Midbrain (tissue), 1 donor: ENCODE results near the gene ARID3A.

Source experiments
- DNase-seq: peaks from one replicate; lab custom pipeline; 2025; lab: John Stamatoyannopoulos, UW

The ARID3A gene

DNA sequence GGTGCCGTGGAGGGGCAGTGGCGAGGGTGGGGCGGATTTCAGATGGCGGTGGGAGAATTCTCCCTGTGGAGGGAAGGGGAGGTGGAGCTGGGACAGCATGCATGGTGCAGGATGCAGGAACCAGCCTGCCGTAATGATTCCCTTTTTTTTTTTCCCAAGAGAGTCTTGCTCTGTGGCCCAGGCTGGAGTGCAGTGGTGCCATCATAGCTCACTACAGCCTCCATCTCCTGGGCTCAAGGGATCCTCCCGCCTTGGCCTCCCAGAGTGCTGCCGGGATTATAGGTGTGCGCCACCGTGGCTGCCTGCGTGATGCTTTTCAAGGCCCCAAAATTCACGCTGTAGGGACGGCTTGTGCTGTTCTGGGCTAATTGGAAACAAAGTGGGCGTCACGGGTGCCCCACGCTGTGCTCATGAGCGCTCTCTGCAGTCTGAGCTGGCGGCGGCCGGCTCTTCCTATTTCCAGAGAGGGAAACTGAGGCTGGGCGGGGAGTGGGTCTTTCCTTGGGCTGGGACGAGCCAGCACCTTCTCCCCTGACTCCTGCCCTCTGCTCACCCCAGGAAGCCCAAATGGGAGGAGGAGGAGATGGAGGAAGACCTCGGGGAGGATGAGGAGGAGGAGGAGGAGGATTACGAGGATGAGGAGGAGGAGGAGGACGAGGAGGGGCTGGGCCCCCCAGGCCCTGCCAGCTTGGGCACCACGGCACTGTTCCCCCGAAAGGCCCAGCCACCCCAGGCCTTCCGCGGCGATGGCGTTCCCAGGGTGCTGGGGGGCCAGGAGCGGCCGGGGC lies 6.2 kb downstream of the ARID3A start:
- DNase-seq: no peak

DNA sequence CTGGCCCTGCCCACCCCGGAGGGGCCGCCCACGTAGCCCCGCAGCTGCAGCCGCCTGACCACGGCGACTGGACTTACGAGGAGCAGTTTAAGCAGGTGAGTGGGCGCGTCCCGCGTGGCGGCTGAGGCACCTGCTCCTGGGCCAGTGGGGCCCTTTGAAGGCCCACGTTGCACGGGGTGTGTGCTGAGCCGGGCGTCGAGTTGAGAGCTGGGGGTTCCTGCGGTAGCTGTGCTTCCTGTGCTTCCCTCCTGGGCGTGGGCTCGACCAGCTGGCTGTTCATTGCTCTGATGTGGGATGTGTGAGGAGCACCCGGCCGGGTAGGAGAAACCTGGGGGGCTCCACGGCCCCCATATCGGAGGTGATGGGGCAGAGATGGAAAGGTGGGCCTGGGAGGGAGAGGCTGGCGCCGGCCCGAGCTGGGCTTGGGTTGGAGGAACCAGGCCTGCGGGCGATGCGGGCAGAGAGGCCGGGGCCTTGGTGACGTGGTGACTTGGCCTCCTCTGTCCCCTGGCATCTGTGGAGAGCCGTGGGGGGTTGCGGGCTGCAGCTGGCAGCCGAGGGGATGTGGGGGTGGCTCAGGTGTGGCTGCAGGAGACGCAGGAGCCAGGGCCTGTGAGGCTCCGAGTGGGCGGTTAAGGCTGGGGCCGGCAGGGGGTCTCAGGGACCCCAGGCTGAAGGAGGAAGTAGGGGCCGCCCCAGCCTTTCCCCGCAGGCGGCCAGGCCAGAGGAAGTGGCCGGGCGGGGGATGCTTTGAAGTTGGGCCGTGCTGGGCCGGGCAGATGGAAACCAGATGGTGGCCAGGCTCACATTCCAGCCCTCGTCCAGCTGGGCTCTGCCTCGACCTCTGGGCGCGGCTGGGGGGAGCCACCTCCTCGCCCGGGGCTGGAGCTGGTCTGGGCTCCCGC lies 7.1 kb downstream of the ARID3A start:
- no peak for DNase-seq

DNA sequence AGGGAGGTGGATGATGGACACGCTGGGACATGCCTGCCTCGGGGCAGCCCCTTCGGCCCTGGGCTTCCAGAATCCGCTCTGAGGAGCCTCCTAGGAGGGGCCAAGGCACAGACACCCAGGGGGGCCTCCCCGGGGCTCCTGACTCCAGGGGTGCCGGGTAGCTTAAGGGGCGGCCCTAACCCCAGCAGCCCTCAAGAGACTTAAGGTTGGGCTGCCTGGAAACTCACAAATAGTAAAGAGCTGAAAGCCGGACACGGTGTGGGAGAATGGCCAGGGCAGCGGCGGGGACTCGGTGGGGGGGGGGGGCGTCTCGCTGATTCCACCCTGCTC lies 7.7 kb downstream of the ARID3A start:
- no peak for DNase-seq

DNA sequence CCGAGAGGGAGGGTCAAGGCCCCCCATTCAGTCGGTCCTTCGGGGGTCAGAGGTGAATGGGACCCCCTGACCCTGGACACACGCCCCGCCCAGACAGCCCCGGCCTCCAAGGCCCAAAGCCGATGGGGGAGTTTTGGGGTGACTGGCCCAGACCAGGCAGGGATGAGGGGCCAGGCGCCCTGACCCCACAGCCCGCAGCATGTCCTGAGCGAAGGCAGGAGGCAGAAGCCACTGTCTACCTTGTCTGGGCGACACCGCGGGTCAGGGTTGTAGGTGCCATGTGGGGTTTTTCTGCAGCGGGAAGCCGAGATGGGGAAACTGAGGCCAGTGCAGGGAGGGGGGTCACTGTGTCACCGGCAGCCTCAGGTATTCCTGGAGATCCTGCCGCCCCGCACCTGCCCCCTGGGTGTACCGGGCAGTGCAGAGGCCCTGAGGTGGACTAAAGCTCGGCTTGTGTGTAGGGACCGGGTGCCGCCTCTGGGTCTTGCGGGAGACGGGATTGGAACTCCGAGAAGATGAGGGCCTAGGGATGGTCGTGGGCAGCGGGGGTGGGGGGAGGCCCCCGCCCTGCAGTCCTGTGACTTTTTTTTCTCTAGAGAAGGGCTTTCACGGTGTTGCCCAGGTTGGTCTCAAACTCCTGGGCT lies 8.5 kb downstream of the ARID3A start:
- DNase-seq: no peak

DNA sequence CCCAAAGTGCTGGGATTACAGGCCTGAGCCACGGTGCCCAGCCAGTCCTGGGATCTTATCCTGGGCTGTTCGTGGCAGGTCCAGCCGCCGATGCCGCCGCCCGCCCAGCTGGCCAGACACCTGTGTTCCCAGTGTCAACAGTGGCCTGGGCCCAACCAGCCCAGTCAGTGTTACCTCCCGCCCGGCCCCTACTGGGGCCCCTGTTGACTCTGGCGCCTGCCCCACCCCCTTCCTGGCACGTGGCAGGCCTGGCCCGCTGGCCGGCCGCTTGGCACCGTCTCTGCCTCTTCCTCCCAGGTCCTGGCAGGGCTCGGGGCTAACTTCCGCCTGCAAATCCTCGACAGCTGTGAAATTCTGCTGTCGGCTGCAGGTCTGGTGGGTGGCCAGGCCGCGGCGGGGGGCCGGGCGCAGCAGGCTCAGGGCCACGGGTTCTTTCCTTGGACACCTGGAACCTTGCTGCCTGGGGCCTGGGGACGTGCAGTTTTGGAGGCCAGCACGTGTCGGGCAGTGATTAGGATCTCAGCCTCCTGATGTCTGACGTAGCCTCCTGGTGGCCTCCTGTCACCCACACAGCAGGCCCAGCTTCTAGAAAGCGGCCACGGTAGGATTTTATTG lies 9.1 kb downstream of the ARID3A start:
- peak; percentile 68 for DNase-seq

DNA sequence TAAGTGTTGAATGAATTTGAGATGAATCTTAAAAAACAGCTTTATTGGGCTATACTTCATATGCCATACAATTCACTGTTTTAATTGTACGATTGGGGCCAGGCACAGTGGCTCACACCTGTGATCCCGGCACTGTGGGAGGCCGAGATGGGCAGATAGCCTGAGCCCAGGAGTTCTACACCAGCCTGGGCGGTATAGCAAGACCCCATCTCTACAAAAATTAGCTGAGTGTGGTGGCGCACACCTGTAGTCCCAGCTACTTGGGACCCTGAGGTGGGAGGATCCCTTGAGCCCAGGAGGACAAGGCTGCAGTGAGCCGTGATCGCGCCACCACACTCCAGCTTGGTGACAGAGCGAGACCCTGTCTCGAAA lies 10.3 kb downstream of the ARID3A start:
- DNase-seq: no peak

DNA sequence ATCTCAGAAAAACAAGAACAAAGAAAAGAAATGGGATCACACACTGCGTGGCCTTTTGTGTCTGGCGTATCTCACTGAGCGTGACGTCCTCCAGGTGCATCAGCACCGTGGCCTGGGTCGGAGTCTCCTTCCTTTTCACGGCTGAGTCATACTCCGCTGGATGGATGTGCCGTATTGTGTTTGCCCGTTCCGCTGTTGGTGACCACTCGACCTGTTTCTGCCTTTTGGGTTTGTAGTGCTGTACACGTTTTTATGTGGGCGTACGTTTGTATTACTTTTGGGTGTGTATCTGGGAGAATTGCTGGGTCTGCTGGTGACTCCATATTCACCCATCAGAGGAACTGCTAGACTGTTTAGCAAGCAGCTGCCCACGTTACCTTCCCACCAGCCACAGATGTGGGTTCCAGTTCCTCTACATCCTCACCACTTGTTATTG lies 11.4 kb downstream of the ARID3A start:
- no peak for DNase-seq

DNA sequence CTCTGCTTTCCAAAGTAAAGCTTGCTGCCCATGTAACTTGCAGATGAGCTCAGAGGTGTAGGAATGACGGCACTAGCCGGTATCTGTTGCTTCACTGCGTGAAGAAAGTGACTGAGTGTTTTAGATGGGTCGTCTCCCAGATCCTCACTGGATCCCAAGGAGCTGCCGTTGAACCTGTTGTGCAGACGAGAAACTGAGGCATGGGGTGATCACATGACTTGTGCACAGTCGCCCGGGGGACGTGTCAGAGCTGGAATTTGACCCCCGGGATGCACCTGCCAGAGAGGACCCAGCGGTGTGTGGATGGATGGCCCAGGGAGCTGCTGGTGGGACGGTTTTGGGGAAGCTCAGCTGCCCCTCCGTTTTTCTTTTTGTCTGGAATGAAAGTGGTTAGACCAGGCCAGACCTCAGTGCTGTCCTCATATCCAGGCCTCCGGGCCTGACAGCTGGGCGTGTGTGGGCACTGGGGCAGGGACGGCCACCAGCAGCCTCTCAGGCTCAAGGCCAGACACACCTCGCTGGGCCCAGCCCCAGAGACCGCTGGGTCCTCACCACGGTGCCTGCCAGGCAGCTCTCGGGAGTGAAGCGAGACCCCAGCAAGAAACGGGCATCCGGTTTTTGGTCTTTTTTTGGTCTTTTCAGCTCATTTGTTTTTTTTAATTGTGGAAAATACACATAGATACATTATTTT lies 12.5 kb downstream of the ARID3A start:
- no peak for DNase-seq

DNA sequence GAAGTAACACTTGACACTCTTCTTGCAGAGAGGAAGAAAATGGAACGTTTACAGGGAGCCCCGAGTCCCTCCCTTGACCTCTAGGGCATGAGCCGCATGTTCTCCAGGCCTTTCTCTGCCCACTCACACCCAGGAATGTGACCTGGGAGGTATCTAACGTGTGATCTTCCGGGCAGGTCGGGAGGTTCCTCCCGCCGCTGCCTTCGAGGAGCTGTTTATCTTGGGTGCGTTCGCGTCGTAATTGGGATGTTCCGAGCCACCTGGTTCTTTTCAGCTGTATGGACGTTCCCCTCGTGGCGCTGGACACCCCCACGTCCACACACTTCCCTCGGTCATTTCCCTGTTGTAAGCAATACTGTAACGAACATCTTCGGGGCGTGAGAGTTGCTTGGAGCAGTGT lies 13.6 kb downstream of the ARID3A start:
- no peak for DNase-seq

DNA sequence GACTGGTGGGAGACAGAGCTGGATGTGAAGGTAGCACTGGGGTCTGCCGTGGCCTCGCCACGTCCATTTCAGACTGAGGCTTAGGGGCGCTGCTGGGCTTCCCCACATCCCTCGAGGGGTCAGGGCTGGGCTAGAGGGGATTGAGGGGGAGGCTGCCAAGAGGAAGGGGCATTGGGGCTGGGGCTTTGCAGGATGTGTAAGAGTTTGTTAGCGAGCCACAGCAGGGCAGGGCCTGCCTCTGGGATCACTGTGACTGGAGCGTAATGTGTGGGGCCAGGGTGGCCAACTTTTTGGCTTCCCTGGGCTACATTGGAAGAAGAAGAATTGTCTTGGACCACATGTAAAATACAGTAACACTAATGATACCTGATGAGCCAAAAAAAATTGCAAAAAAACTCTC lies 14.1 kb downstream of the ARID3A start:
- no peak for DNase-seq

DNA sequence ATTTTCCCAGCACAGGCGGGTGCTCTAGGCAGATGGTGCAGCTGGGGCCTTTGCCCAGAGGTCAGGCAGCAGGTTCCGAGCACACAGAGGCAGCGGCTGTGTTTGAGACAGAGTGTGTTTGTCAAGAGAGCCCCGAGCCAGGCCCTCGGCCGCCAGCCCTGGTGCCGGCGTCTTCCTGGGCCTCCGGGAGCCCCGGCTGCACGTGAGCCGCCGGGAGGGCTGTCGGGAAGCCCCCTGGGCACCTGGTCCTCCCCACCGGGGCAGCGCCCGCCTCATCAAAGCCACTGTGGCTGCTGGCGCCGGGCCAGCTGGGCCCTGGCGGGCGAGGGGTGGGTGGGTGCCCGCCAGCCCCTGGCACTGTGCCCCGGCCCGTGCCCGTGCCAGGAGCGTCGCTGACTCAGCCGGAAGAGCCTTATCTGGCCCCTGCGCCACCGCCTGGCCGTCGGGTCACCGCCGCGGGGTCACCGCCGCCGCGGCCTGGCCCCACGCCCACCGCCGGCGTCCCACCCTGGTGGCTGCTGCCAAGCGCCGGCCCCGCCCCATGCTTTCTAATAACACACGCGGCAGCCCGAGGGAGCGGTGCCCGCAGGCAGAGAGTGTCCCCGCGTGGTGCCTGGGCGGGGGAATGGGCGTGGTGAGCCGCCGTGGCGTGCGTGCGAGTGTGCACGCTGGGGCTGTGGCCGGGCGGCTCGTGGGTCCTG lies 14.9 kb downstream of the ARID3A start:
- peak; percentile 62 for DNase-seq

DNA sequence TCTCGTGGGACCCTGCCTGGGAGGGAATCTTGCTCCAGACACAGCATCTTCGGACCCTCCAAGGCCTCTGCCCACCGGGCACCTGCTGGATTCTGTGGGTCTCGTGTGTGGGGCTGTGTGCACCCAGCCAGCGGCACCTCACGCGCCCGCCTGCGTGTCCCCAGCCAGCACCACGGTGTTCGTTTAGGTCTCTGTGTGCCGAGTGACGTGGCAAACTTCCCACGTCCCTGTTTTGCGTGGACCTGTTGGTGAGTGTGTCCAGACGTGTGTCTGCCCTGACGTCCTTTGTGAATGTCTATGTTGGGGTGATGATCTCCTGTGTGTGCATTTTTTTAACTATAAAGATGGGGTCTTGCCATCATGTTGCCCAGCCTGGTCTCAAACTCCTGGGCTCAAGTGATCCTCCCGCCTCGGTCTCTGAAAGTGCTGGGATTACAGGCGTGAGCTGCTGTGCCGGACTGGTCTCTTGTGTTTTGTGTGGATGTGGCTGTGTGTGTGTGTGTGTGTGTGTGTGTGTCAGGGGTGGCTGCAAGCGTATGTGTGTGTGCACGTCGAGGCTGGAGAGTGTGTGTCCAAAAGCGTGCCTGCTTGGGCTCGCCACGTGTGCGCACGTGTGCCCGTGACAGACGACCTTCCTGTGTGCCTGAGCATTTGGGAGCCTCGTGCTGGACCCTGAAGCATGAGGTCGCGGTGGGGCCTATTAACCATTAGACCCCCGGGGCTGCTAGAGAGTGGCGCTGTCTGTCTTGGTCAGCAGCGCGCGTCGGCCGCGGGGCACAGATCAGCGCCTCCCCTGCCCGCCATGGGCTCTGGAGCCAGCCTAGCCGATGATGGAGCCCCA lies 15.7 kb downstream of the ARID3A start:
- no peak for DNase-seq

DNA sequence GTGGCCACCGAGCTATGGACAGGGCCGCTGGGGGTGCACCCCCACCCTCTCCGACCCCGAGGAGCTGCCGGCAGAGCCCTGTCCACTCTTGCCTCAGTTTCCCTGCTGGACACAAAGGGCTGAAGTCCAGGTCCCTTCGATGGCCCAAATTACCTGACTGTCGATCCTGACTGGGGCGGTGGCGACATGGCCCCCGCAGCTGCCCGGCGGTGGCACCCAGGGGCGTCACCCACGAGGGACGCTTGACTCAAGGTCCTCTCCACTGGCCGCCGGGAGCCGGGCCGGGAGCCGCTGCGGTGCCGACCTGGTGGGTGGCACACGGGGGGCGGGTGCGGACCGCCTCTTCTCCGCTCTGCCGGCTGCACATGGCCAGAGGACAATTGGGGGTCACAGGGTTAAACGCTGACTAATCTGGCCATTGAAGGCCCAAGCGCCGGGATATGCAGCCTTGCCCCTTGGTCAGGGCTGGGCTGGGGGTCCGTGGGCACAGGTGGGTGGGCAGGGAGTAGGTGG lies 16.4 kb downstream of the ARID3A start:
- no peak for DNase-seq

DNA sequence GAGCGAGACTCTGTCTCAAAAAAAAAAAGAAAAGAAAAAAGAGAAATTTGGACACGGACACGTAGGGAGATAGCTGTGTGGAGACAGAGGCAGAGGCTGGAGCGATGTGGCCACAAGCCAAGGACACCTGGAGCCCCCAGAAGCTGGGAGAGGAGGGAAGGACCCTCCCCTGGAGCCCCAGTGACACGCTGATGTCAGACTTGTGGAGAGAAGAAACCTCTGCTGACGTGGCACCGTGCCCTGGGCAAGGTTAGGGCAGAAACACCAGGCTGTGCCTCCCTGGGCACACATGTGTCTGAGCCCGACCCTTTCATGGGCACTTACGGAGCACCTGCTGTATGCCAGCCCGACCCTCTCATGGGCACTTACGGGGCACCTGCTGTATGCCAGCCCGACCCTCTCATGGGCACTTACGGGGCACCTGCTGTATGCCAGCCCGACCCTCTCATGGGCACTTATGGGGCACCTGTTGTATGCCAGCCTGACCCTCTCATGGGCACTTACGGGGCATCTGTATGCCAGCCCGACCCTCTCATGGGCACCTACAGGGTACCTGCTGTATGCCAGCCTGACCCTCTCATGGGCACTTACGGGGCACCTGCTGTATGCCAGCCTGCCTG lies 17.8 kb downstream of the ARID3A start:
- no peak for DNase-seq

DNA sequence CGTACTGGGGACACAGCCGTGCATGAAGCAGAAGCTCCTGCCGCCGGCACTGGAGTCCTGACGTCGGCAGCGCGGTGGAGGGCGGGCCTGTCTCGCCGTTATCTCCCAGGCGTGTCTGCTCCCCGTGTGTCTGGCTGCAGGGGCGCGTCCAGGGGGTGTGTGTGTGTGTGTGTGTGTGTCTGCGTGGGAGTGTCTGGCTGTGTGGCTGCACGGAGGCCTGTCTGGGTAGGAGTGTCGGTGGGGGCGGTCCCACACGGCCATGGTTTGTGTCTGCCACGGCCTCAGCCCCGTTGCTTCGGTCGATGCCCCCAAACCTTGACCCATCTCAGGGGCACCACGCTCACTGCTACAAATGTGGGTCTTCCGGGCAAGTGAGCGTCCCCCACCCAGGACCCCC lies 18.3 kb downstream of the ARID3A start:
- DNase-seq: no peak

DNA sequence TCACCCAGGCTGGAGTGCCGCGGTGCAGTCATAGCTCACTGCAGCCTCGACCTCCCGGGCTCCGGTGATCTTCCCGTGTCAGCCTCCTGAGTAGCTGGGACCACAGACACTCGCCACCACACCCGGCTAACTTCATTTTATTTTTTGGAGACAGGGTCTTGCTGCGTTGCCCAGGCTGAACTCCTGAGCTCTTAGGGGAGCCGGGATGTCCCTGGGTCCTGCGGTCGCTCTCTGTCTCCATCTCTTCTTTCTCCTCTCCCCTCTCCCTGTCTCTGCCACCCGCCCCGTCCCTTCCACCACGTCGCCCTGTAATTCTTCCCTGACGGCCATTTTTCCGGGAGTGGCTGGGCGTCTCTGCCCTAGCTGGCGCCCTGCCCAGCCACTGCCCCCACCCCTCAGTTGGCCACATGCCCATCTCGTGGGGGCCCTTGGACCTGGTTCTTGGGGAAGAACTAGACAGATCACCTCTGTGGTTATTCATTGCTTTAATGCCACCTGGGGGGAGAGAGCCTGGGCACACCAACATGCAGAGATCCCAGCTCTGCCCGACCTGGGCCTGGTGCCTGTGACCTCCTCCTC lies 18.9 kb downstream of the ARID3A start:
- DNase-seq: no peak

DNA sequence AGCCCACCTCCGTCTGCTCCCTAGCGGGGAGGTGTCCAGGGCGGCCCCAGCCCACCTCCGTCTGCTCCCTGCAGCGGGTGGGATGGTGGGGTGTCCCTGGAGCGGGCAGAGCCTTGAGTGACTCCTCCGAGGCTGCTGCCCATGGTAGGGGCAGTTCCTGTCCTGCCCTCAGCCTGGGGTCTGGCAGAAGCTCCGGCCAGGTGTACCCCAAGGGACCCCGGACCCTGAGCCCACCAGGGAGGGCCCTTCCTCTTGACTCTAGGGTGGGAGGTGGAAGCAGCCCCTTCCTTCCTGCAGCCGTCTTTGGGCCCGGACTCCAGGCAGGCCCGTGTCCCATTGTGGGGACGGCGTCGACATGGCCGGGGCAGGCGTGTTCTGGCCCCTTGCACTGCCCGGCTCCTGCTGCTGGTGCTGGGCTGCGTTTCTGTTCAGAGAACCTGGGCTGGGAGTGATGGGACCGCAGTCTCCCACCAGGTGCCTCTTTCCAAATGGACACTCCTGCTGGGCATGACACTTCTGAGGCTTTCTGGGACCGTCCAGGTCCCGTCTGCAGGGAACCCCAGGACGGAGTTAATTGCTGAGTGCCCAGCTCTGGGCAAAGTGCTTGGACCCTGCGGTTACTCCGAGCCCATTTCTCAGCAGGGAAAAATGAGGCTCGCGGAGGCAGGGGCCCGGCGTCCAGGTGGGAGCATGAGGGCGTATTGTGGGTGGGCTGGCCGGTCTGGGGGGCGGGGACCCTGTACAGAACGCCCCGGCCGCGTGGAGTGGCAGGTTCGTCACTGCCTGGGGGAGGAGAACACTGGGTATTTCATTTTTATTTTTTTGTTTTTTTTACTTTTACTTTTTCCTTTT lies 19.8 kb downstream of the ARID3A start:
- no peak for DNase-seq

DNA sequence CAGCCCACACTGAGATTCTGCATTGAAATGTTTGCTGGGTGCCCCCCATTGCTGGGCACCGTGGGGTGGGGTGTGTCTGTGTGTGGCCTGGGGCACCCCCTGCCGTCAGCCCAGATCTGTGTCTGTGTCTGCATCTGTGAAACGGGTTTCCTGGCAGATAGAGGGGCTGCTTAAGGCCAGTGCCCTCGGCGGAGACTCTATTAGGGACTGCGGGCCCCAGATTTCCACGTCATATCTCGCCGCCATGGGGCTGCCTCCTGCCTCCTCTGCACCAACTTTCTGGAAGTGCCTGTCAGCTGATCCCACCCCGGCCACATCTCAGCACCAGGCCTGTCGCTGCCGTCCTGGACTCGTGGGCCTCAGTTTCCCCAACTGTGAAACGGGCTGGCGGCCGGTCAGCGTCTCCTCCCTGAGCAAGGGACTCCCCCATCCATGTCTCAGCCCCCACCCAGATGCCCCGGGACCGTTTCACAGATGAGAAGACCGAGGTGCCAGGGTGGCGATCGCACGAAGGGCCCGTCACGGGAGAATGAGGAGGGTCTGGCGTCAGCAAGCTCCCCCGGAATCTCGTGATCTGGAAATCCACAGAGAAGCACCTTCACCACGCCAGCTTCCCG lies 21.4 kb downstream of the ARID3A start:
- DNase-seq: no peak
